ENCODE data around the gene RPIA.

GRCh38 chr2:88735133-88735532 lies 43.7 kb downstream of the RPIA start:
- TF ChIP-seq CTCF (IDR thresholded peaks at IDR 0.05): no peak
- no peak for TF ChIP-seq POLR2AphosphoS5 (IDR thresholded peaks at IDR 0.05)
- no peak for TF ChIP-seq POLR2A (IDR thresholded peaks at IDR 0.05)
